ENCODE results near the gene IL10RB. TPM values are rescaled to one million over a fixed set of nuclear protein-coding genes. Genes with fewer than 3 reads are reported as not detected.
"Not testable (repeated sequence)": the region's sequence is repeated elsewhere in the genome, so short reads cannot be mapped to it uniquely, and the experiment has no call there.

IL10RB gene
- total RNA-seq, 1 donor from 2014 or later: 25.5 TPM

DNA sequence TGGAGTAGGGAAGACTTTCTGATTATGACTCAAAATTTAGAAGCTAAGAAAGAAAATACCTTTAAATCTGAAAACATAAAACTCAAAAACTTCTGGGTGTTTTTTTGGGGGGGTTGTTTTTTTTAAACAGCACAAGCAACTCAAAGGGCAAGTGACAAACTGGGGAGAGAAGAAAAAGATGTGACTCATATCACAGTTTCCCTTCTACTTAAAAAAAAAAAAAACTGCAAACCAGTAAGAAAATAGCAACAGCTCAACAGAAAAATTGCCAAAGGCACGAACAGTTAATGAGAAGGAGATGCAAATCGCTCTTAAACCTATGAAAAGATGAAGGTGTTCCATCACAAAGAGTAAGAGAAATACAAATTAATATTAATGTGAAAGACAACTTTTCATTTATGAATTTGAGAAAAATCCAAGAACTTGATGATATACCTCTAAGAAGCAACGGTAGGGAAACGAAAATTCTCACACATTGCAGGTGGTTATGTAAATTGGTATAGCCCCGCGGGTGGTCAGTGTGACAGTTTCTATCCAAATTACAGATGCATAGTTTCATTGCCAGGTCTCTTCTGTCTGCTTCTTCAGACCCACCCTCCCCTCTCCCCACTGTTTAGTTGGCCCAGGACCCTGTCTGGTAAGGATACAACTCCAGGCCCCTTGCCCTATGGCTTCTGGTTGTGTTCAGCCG lies 27.5 kb upstream of the IL10RB start:
- intact Hi-C loops (cut with DNase I): no loop called here
- no peak for DNase-seq (ENCODE audit: low spot score)
- ATAC-seq: no peak

DNA sequence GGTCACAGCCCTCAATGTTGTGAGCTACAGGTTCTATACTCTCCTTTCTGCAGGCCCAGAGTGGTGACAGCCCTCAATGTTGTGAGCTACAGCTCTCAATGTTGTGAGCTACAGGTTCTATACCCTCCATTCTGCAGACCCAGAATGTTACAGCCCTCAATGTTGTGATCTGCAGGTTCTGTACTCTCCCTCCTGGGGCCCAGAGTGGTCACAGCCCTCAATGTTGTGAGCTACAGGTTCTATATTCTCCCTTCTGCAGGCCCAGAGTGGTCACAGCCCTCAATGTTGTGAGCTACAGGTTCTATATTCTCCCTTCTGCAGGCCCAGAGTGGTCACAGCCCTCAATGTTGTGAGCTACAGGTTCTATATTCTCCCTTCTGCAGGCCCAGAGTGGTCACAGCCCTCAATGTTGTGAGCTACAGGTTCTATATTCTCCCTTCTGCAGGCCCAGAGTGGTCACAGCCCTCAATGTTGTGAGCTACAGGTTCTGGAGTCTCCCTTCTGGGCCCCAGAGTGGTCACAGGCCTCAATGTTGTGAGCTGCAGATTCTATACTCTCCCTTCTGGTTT lies 26.5 kb upstream of the IL10RB start:
- intact Hi-C loops (cut with DNase I); DNase-seq (ENCODE audit: low spot score); ATAC-seq: not testable (repeated sequence)

DNA sequence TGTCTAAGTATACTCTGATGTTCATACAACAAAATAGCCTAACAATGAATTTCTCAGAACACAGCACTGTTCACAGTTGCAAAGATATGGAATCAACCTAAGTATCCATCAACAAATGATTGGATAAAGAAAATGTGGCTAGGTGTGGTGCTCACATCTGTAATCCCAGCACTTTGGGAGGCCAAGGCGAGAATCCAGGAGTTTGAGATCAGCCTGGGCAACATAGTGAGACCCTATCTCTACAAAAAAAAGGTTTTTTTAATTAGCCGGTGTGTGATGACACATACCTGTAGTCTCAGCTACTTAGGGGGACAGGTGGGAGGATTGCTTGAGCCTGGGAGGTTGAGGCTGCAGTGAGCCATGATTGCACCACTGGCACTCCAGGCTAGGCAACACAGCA lies 25.8 kb upstream of the IL10RB start:
- no peak for DNase-seq (ENCODE audit: low spot score)
- no peak for ATAC-seq
- intact Hi-C loops (cut with DNase I): no loop called here

DNA sequence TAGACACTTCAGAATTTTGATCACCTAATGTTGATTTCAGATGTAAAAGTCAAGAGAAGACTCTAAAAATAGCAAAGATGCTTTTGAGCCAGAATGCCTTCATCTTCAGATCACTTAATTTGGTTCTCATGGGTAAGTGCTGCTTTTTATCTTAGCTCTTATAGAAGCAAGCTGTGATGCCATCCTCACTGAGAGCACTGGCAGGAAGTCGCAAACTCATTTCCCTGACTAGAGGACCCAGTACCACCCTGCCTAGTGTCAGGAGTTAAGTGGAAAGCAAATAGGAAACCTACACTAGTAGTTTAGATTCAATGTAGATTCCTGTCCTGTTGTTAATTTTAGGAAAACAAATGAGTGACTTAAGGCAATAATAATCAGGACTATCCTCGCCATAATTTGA lies 24.3 kb upstream of the IL10RB start:
- ATAC-seq (no peak), DNase-seq (ENCODE audit: low spot score) (no peak)
- intact Hi-C loops (cut with DNase I): no loop called here

- ATAC-seq; intact Hi-C loops (cut with DNase I); DNase-seq (ENCODE audit: low spot score): not testable (repeated sequence)
These were observed 23.3 kb upstream of the IL10RB start for GRCh38 chr21:33242846-33243245.

DNA sequence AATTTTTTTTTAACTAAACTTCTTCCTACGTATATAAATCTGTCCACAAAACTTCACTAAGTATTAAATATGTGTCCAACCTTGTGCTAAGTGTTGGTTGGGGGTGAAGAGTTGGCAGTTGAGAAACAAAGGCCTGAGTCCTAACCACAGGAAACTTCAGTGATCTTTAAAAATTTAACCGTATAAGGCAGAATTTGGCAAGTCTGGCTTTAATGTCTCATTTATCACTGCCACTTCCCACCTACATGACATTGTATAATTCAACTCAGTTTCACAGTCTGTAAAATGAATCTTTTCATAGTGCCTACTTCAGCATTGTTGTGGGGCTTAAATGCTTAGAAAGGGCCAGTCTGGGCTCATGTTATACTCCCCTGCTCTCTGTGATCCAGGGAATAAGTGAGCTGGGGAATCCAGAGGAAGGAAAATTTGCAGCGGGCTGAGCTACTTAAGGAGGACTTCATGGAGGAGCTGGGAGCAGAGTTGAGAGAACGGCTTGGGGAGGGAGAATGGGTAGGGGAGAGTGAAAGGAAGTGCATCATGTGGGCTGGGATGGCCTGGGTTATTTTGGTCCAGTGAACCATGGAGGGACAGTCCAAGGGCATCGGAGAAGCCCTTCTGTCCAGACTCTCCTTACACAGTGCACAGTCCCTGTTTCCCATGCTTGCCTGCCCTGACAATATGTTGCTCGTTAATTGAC lies 21.9 kb upstream of the IL10RB start:
- intact Hi-C loops (cut with DNase I): no loop called here
- DNase-seq (ENCODE audit: low spot score): no peak
- no peak for ATAC-seq

- intact Hi-C loops (cut with DNase I): loop anchor here (1.0 kb wide), 1 partner anchor 19 kb away; no protein-coding TSS in a partner anchor
- ATAC-seq: no peak
These were observed 21.4 kb upstream of the IL10RB start for GRCh38 chr21:33244779-33245105.

GRCh38 chr21:33245289-33245918 lies 20.8 kb upstream of the IL10RB start:
- intact Hi-C loops (cut with DNase I): loop anchor here (1.0 kb wide), 1 partner anchor 18 kb away; no protein-coding TSS in a partner anchor
- no peak for ATAC-seq

More at GRCh38 chr21:33244779-33245105, 21.4 kb upstream of the IL10RB start:
- no peak for DNase-seq (ENCODE audit: low spot score)

GRCh38 chr21:33246506-33246905 lies 19.7 kb upstream of the IL10RB start:
- intact Hi-C loops (cut with DNase I): no loop called here
- DNase-seq (ENCODE audit: low spot score): no peak
- ATAC-seq: no peak

More at GRCh38 chr21:33245289-33245918, 20.8 kb upstream of the IL10RB start:
- DNase-seq (ENCODE audit: low spot score): no peak

- DNase-seq (ENCODE audit: low spot score): no peak
- intact Hi-C loops (cut with DNase I): no loop called here
- ATAC-seq: no peak
These were observed 19.2 kb upstream of the IL10RB start for GRCh38 chr21:33246963-33247362.

DNA sequence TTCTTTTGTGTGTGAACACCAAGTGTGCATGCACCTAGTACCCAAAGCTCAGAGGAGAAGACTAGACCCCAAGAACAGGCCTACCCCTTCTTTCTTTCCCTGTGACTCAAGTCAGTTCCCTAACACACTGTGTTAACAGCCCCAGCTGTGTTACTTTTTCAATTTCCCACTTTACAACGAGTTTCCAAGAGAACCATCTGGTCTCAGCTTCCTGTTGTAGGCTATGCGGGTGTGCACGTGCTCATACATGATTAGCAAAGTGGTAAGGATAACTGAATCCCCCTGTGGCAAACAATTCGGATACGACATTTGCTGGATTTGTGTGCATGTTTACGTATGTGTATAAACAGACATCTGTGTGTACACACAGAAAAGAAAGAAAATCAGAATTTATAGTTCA lies 18.6 kb upstream of the IL10RB start:
- DNase-seq (ENCODE audit: low spot score) (no peak), ATAC-seq (no peak)
- intact Hi-C loops (cut with DNase I): no loop called here

DNA sequence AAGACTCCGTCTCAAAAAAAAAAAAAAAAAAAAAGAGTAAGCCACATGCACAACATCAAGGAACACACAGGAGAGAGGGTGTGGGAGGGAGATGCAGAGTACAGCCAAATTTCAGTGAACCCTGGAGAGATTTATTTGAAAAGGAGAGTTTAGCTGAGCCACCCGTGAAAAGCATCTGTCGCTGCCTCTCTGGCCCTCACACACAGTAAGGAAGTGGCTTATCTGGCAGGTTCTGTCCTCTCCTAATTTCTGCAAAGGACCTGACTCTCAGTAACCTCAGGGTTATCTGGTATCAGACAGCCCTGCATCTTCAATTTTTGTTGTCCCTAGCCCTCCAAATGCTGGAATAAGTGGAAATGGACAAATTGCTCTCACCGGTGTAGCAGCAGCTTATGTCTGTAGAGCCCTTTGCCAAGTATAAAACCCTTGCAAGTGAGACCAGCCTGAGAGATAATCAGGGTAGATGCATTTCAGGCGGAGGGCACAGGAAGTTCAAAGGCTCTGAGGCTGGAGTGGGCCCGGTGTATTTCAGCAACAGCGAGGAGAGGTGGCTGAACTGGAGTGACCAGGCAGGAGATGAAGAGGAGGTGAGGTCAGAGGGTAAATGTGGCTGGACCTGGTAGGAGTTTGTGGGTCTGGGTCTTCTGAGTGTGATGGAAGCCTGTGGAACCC lies 16.7 kb upstream of the IL10RB start:
- intact Hi-C loops (cut with DNase I): no loop called here
- DNase-seq (ENCODE audit: low spot score) (no peak), ATAC-seq (no peak)

DNA sequence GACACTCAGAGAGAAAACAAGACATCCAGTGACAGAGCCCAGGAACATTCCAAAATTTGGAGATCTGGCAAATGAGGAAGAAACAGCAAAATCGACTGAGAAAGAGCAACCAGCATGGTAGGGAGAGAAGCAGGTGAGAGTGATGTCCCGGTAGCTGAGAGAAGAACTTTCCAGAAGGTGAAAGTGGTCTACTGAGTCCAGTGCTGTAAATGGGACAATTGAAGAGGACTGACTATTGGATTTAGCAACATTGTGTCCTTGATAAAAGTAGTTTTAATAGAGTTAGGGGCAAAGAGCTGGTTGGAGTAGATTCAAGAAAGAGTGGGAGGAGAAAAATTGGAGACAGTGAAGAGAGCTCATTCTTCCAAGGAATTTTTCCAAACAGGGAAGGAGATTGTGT lies 15.0 kb upstream of the IL10RB start:
- intact Hi-C loops (cut with DNase I): no loop called here
- ATAC-seq (no peak), DNase-seq (ENCODE audit: low spot score) (no peak)

GRCh38 chr21:33253382-33253781 lies 12.8 kb upstream of the IL10RB start:
- ATAC-seq; DNase-seq (ENCODE audit: low spot score); intact Hi-C loops (cut with DNase I): not testable (repeated sequence)

- ATAC-seq (no peak), DNase-seq (ENCODE audit: low spot score) (no peak)
- intact Hi-C loops (cut with DNase I): no loop called here
These were observed 11.4 kb upstream of the IL10RB start for GRCh38 chr21:33254766-33255165.

DNA sequence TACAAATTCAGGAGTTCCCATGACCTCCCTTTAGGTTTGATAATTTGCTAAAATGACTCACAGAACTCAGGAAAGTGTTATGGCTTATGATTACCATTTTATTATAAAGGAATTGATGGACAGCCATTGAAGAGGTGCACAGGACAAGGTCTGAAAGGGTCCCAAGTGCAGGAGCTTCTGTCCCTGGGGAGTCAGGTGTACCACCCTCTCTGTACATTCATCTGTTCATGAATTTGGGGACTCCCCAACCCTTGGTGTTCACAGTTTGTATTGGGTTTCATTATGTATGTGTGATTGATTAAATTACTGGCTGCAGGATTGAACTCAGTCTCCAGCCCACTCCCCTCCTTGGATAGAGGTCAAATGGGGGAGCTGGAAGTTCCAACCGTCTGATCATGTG lies 10.8 kb upstream of the IL10RB start:
- ATAC-seq (no peak), DNase-seq (ENCODE audit: low spot score) (no peak)
- intact Hi-C loops (cut with DNase I): no loop called here

- intact Hi-C loops (cut with DNase I): no loop called here
- DNase-seq (ENCODE audit: low spot score): no peak
- ATAC-seq: no peak
These were observed 10.1 kb upstream of the IL10RB start for GRCh38 chr21:33256019-33256418.

- ATAC-seq (no peak), DNase-seq (ENCODE audit: low spot score) (no peak)
- intact Hi-C loops (cut with DNase I): no loop called here
These were observed 8.9 kb upstream of the IL10RB start for GRCh38 chr21:33257094-33257803.

DNA sequence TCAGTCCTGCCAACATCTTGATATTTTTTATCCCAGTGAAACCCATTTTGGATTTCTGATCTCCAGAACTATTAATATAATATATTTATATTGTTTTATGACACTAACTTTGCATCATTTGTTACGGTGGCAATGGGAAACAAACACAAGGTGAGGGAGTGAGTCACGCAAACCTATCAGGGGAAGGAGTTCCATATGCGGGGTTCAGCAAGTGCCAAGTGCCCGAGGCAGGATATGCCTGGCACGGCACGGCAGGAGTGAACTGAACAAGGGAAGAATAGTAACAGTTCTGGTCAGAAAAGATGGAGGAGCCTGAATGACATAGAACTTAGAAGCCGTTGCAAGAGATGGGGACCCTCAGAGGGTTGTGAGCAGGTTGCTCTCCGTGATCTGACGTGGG lies 7.7 kb upstream of the IL10RB start:
- no peak for ATAC-seq
- no peak for DNase-seq (ENCODE audit: low spot score)
- intact Hi-C loops (cut with DNase I): no loop called here
